B cell (primary cell): ENCODE results near the gene BACH2. TPM values are rescaled to one million over a fixed set of nuclear protein-coding genes. Genes with fewer than 3 reads are reported as not detected.
"Not testable (repeated sequence)": the region's sequence is repeated elsewhere in the genome, so short reads cannot be mapped to it uniquely, and the experiment has no call there.

ENCODE experiments used
- ATAC-seq: fragments of 200-7000 bp; cut with Tn5 transposase; one replicate; pipeline ENCODE4 v1.10.0; 2021; ENCODE audit warnings: low read depth, mild to moderate bottlenecking, moderate number of reproducible peaks, moderate library complexity
- CTCF ChIA-PET: fragments of 350-600 bp; sonication (Branson Sonifier 250); formaldehyde crosslinking; loops from one replicate; lab custom pipeline; 2021; ENCODE audit warnings: antibody characterized with exemption, inconsistent platforms; lab: Charles Lee
- POLR2A ChIA-PET: fragments of 350-600 bp; sonication (Branson Sonifier 250); formaldehyde crosslinking; loops from one replicate; lab custom pipeline; 2021; ENCODE audit warnings: antibody characterized with exemption; lab: Charles Lee
- DNase-seq: peaks from one replicate; pipeline ENCODE4 v3.0.0; 2013
- H2AFZ ChIP-seq: 2 replicates; pipeline ENCODE4 v1.6.1; 2012; ENCODE audit warnings: mild to moderate bottlenecking, low read depth, low read length; ENCODE audit not compliant: insufficient read depth, poor library complexity, severe bottlenecking
- H3K27ac ChIP-seq, 2 donors: 1 replicate in 1 of 2; 2 replicates in 1 of 2; pipeline ENCODE4 v1.5.1; 2012 to 2013; ENCODE audit warnings: low read length in 2 of 2, mild to moderate bottlenecking in 2 of 2, moderate library complexity in 1 of 2
- H3K27me3 ChIP-seq, 4 experiments: fragments of 200-600 bp in 1 of 4; sonication (generic) in 1 of 4; replicated peaks in 1 of 4; 1 replicate in 2 of 4; 2 replicates in 2 of 4; pipeline versions ENCODE4 v1.6.1 to v1.7.0; 2013 to 2016; ENCODE audit warnings: low read length in 3 of 4, mild to moderate bottlenecking in 2 of 4, mixed read lengths in 1 of 4, moderate library complexity in 1 of 4; ENCODE audit not compliant: insufficient read depth in 4 of 4, control insufficient read depth in 3 of 4; ENCODE audit errors: control extremely low read depth in 1 of 4
- H3K36me3 ChIP-seq, 2 experiments: replicated peaks in 1 of 2; 1 replicate in 1 of 2; 2 replicates in 1 of 2; pipeline versions ENCODE4 v1.6.1 to v1.7.1; 2013; ENCODE audit warnings: low read length in 1 of 2; ENCODE audit not compliant: insufficient read depth in 2 of 2, control insufficient read depth in 1 of 2; ENCODE audit errors: control extremely low read depth in 1 of 2, extremely low read depth in 1 of 2
- H3K4me1 ChIP-seq, 2 donors: fragments of 200-600 bp in 1 of 2; sonication (generic) in 1 of 2; 1 replicate in 1 of 2; 2 replicates in 1 of 2; pipeline versions ENCODE4 v1.5.1 to v1.6.1; 2013 to 2017; ENCODE audit warnings: low read length in 2 of 2; ENCODE audit not compliant: control insufficient read depth in 2 of 2, insufficient read depth in 2 of 2
- H3K4me2 ChIP-seq: replicated peaks from 2 replicates; pipeline ENCODE3; 2012; ENCODE audit warnings: mild to moderate bottlenecking, low read depth, low read length; ENCODE audit not compliant: poor library complexity, severe bottlenecking
- H3K4me3 ChIP-seq, 5 experiments: fragments of 200-600 bp in 1 of 5; sonication (generic) in 1 of 5; 1 replicate in 3 of 5; 2 replicates in 2 of 5; pipeline versions ENCODE4 v1.5.1 to v1.7.0; 2011 to 2016; ENCODE audit warnings: low read length in 4 of 5, mild to moderate bottlenecking in 4 of 5, low read depth in 2 of 5, control low read depth in 1 of 5, moderate library complexity in 1 of 5; ENCODE audit not compliant: insufficient read depth in 1 of 5; ENCODE audit errors: control extremely low read depth in 1 of 5, extremely low read depth in 1 of 5
- H3K79me2 ChIP-seq: fragments of 200-600 bp; sonication (generic); one replicate; pipeline ENCODE4 v1.6.0; 2016; ENCODE audit warnings: low read length; ENCODE audit not compliant: control insufficient read depth, insufficient read depth
- H3K9ac ChIP-seq: fragments of 200-600 bp; sonication (generic); 2 replicates; pipeline ENCODE4 v1.6.1; 2017; ENCODE audit warnings: mild to moderate bottlenecking, low read length, moderate library complexity
- H3K9me3 ChIP-seq, 3 donors: one replicate each; pipeline versions ENCODE4 v1.6.1 to v1.7.1; 2013; ENCODE audit warnings: low read length in 2 of 3; ENCODE audit not compliant: control insufficient read depth in 2 of 3, insufficient read depth in 1 of 3; ENCODE audit errors: control extremely low read depth in 1 of 3
- H4K20me1 ChIP-seq: 2 replicates; pipeline ENCODE4 v1.6.0; 2012; ENCODE audit warnings: mild to moderate bottlenecking, low read length; ENCODE audit not compliant: insufficient read depth, control insufficient read depth, poor library complexity, severe bottlenecking
- H3K27ac Mint-ChIP-seq: one replicate; pipeline ENCODE4 v1.8.0; 2021; ENCODE audit warnings: mixed read lengths
- H3K27me3 Mint-ChIP-seq: one replicate; pipeline ENCODE4 v1.8.0; 2021; ENCODE audit warnings: mixed read lengths
- H3K4me1 Mint-ChIP-seq: one replicate; pipeline ENCODE4 v1.8.0; 2021; ENCODE audit warnings: mixed read lengths
- H3K4me3 Mint-ChIP-seq: one replicate; pipeline ENCODE4 v1.8.0; 2021; ENCODE audit warnings: mixed read lengths
- H3K9me3 Mint-ChIP-seq: one replicate; pipeline ENCODE4 v1.8.0; 2022; ENCODE audit warnings: mixed read lengths; ENCODE audit not compliant: insufficient read depth
- EZH2 ChIP-seq: IDR thresholded peaks from 2 replicates; pipeline ENCODE4 v1.6.1; 2012; ENCODE audit warnings: borderline replicate concordance, low read depth, mild to moderate bottlenecking, moderate library complexity, low read length; ENCODE audit not compliant: insufficient read depth, poor library complexity, severe bottlenecking
- WGBS: methylation state at CpG from one replicate; pipeline ENCODE4 v1.1.5; 2013; ENCODE audit warnings: missing lambda C conversion rate; ENCODE audit not compliant: insufficient coverage; 5-methylcytosine and 5-hydroxymethylcytosine counted together
- intact Hi-C: fragments of 100-400 bp; cut with micrococcal nuclease; formaldehyde crosslinking; loops from one replicate; pipeline ENCODE4 v1.10.0; 2022
- polyA plus RNA-seq: library from polyadenylated mRNA; depleted of rRNA; stranded (reverse); fragments of >200 nt; gene quantifications from 2 replicates; pipeline ENCODE4 v1.2.3, GENCODE V29; 2012
- total RNA-seq, 2 donors: library from RNA; stranded (reverse); fragments of 120-200 nt in 1 of 2; gene quantifications; 1 replicate in 1 of 2; 2 replicates in 1 of 2; pipeline versions ENCODE4 v1.2.3 to v1.2.4, GENCODE V29; 2013 to 2022
- TF ChIP-seq, protein P1 (sequence below): fragments of 200-600 bp; IDR thresholded peaks from one replicate; pipeline ENCODE4 v1.8.0; 2022; ENCODE audit warnings: antibody characterized with exemption, mild to moderate bottlenecking

BACH2 gene
- total and polyA plus RNA-seq, 2 donors (not counting 1 experiment from before 2014, with no cell fraction given): 41.1 to 235 TPM

DNA sequence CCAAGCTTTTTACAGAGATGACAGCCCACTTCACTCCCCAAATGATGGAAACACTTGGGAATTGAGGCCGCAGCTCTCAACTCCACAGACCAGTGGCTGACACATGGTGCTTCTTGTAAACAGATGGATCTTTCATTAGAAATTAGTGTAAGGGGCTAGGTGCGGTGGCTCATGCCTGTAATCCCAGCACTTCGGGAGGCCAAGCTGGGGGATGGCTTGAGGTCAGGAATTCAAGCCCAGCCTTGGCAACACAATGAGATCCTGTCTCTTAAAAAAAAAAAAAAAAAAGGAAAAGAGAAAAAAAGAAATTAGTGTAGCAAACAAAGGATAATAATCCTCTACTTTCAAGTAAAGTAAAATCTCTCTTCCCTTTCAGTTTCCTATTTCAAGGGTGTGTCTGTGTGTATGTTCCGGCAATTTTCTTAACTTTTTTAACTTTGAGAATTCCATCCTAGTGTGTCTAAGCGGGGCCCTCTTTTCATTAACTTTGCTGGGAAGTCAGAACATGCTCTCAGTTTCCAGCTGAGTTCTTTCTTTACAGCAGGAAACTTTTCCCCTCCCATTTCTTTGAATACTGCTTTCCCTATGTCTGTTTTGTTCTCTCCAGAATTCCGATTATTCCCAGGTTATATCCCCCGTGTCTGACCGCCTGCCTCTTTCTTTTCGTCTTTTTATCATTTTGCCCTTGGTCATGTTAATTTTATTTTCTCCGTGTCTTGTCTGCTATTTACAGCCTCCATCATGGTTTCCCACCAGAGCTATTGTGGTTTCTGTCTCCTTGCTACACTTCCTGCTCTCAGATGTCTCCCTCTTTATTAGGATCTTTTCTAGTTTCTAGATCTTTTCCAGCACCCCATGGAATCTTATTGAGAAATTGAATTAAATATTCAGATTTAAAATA is 386.4 kb downstream of the BACH2 start:
- H3K27ac ChIP-seq, H3K9me3 ChIP-seq, CTCF ChIA-PET, H3K9ac ChIP-seq, H3K4me1 ChIP-seq, ATAC-seq, H3K9me3 Mint-ChIP-seq, H4K20me1 ChIP-seq, H2AFZ ChIP-seq, intact Hi-C loops, H3K27ac Mint-ChIP-seq, DNase-seq, H3K79me2 ChIP-seq, POLR2A ChIA-PET, H3K4me1 Mint-ChIP-seq, H3K36me3 ChIP-seq, H3K4me2 ChIP-seq, H3K4me3 ChIP-seq, H3K27me3 ChIP-seq, H3K4me3 Mint-ChIP-seq: not testable (repeated sequence)
- H3K27me3 Mint-ChIP-seq: peaks cover 20% of the 10 kb centered on the region
- WGBS: 80% methylated on average over 2 of the region's 10 CpGs

DNA sequence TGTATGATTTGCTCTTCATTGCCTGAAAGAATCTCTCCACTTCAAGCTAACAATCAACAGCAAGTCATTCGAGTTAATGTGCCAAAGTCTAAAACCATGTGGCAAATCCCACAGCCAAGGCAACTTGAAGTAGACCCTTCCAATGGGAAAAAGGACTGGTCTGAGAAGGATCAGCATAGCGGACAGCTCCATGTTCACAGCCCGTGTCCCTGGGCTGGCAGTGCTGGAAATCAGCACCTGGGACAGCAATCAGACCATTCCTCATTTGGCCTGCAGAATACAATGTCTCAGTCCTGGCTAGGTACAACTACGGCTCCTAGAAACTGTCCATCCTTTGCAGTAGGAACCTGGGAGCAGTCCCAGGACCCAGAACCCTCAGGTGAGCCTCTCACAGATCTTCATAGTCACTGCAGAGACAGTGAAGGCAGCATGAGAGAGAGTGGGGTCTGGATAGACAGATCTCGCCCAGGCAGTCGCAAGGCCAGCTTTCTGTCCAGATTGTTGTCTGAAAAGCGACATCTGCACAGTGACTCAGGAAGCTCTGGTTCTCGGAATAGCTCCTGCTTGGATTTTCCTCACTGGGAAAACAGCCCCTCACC is 401.3 kb downstream of the BACH2 start:
- Mint-ChIP-seq H3K4me1 (peaks cover 7% of the 10 kb centered on the region), H3K4me3 (no peak overlapping the region), H3K9me3 (no peaks in the 10 kb centered on the region), H3K27me3 (peaks cover 51% of the 10 kb centered on the region), H3K27ac (no peak overlapping the region)
- H2AFZ ChIP-seq: no peak overlapping the region
- no peak overlapping the region for H3K4me3 ChIP-seq
- intact Hi-C loops: no loop called here
- H3K36me3 ChIP-seq: no peaks in the 10 kb centered on the region
- H3K9me3 ChIP-seq: no peaks in the 10 kb centered on the region
- DNase-seq (no peak), ATAC-seq (no peak)
- TF ChIP-seq EZH2: no peak
- TF ChIP-seq, protein P1, sequence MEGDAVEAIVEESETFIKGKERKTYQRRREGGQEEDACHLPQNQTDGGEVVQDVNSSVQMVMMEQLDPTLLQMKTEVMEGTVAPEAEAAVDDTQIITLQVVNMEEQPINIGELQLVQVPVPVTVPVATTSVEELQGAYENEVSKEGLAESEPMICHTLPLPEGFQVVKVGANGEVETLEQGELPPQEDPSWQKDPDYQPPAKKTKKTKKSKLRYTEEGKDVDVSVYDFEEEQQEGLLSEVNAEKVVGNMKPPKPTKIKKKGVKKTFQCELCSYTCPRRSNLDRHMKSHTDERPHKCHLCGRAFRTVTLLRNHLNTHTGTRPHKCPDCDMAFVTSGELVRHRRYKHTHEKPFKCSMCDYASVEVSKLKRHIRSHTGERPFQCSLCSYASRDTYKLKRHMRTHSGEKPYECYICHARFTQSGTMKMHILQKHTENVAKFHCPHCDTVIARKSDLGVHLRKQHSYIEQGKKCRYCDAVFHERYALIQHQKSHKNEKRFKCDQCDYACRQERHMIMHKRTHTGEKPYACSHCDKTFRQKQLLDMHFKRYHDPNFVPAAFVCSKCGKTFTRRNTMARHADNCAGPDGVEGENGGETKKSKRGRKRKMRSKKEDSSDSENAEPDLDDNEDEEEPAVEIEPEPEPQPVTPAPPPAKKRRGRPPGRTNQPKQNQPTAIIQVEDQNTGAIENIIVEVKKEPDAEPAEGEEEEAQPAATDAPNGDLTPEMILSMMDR: no peak
- CTCF ChIA-PET: interaction anchor here (0.6 kb wide), 1 partner anchor 26 kb away, joined by 4 read pairs; no protein-coding TSS in a partner anchor
- H3K4me1 ChIP-seq: peaks cover 0 to 4% of the 10 kb centered on the region in 2 donors
- POLR2A ChIA-PET: no interaction called here
- H4K20me1 ChIP-seq: no peaks in the 10 kb centered on the region
- H3K79me2 ChIP-seq: no peaks in the 10 kb centered on the region
- WGBS: 65% methylated on average over 7 of the region's 8 CpGs
- no peak overlapping the region for H3K27ac ChIP-seq
- peaks cover 0 to 31% (median 20%) of the 10 kb centered on the region in 4 experiments for H3K27me3 ChIP-seq
- H3K4me2 ChIP-seq: no peak overlapping the region
- no peak overlapping the region for H3K9ac ChIP-seq
